Epithelial cell of esophagus (primary cell): ENCODE results near the gene ATG16L1.
A peak's percentile ranks its signal among the peaks of the same experiment; 100 is the strongest.

Experiments used
- DNase-seq: peaks from one replicate; pipeline ENCODE4 v3.0.0; 2010; ENCODE audit warnings: low read depth
- H3K4me3 ChIP-seq: 2 replicates; pipeline ENCODE4 v1.5.1; 2011; ENCODE audit warnings: mild to moderate bottlenecking, low read length, control low read depth
- TF ChIP-seq, protein P1 (sequence below): IDR thresholded peaks from 2 replicates; pipeline ENCODE4 v1.5.1; 2011; ENCODE audit warnings: low read depth, mild to moderate bottlenecking, low read length, control low read depth, inconsistent platforms; ENCODE audit not compliant: insufficient read depth; ENCODE audit errors: missing control alignments

The ATG16L1 gene

DNA sequence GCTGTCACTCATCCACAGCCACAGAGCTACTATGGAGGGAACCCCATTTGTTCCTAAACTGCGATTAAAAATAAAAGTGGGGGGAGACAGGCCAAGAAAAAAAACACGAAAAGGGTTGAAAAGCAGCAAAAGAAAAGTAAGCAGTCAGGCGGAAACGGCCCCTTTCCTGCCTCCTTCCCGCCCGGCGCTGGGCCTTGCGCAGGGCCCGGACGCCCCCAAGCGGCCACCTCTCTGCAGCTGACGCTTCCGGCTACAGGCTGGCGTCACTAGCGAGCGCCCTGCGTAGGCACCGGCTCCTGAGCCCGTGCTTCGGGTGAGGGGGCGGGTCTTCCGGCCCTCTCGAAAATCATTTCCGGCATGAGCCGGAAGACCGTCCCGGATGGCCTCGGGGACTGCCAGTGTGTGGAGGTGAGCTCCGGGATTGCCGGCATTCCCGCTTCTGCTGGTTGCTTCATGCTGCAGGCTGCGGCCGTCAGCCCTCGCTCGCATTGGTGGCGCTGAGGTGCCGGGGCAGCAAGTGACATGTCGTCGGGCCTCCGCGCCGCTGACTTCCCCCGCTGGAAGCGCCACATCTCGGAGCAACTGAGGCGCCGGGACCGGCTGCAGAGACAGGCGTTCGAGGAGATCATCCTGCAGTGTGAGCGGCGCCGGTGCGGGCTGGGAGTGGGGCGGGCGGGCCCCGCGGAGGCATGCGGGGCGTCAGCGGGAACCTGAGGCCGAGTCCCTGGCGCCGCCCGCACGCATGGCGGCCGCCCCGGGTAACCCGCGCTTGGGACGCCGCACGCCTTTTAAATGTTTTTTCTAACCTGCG is at the start of gene ATG16L1:
ATG16L1 (plus strand) TSS at position 368 of the 811 bp plus-strand sequence; CDS start at position 523, 155 bp downstream.
- peak within 1 kb of the TSS; percentile 85 for H3K4me3 ChIP-seq
- DNase-seq = peak; percentile 98
- TF ChIP-seq, protein P1, sequence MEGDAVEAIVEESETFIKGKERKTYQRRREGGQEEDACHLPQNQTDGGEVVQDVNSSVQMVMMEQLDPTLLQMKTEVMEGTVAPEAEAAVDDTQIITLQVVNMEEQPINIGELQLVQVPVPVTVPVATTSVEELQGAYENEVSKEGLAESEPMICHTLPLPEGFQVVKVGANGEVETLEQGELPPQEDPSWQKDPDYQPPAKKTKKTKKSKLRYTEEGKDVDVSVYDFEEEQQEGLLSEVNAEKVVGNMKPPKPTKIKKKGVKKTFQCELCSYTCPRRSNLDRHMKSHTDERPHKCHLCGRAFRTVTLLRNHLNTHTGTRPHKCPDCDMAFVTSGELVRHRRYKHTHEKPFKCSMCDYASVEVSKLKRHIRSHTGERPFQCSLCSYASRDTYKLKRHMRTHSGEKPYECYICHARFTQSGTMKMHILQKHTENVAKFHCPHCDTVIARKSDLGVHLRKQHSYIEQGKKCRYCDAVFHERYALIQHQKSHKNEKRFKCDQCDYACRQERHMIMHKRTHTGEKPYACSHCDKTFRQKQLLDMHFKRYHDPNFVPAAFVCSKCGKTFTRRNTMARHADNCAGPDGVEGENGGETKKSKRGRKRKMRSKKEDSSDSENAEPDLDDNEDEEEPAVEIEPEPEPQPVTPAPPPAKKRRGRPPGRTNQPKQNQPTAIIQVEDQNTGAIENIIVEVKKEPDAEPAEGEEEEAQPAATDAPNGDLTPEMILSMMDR = peak; percentile 79

DNA sequence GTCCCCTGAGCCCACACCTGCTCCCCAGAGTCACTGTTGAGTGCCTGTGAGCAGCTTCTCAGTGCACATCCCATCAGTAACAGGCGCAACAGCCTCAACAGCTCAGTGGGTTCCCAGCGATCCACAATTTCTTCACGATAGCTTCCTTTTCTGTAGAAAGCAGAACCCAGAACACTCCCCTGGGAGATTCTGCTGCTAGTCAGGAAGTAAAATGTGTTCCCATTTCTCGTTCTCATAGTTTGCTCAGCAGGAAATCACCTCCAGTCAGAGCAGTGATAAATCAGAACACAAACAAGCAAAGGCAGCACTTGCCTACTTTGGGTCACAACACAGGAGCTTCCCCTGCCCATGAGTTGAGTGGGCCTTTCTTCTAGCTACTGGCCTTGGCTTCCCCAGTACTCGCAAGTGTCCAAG is 48.9 kb upstream of the ATG16L1 start:
- TF ChIP-seq, protein P1 = no peak
- no peak overlapping the region for H3K4me3 ChIP-seq
- no peak for DNase-seq

DNA sequence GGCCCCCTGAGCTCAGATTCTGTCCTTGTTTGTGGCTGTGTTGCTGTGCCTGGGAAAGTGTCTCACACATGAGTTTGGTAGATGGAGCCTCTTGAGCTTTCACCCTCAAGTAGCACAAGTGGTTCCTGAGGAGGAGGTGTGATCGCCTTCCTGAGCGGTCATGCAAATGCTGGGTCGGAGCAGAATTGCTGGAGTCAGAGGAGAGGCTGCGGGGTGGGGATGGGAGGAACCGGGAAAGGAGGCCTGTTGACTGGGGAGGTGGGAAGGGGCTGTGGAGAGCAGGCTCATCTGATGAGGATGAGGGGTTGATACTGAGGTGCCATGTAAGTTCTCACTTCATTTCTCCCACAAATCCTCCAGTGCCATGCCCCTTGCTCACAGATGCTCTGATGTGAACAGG is 48.4 kb upstream of the ATG16L1 start:
- TF ChIP-seq, protein P1 = no peak
- no peak overlapping the region for H3K4me3 ChIP-seq
- no peak for DNase-seq

DNA sequence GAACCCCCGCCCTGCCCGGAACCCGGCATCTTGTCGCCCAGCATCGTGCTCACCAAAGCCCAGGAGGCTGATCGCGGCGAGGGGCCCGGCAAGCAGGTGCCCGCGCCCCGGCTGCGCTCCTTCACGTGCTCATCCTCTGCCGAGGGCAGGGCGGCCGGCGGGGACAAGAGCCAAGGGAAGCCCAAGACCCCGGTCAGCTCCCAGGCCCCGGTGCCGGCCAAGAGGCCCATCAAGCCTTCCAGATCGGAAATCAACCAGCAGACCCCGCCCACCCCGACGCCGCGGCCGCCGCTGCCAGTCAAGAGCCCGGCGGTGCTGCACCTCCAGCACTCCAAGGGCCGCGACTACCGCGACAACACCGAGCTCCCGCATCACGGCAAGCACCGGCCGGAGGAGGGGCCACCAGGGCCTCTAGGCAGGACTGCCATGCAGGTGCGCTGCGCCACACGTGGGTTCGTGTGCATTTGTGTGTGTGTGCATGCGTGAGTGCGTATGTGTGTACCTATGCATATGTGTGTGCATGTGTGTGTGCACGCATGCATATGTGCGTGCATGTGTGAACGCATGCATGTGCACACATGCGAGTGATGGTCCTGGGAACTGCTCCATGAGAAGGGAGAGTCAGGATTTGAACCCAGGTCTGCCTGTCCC is 47.1 kb upstream of the ATG16L1 start:
- TF ChIP-seq, protein P1 = no peak
- no peak for DNase-seq
- H3K4me3 ChIP-seq = no peak overlapping the region

DNA sequence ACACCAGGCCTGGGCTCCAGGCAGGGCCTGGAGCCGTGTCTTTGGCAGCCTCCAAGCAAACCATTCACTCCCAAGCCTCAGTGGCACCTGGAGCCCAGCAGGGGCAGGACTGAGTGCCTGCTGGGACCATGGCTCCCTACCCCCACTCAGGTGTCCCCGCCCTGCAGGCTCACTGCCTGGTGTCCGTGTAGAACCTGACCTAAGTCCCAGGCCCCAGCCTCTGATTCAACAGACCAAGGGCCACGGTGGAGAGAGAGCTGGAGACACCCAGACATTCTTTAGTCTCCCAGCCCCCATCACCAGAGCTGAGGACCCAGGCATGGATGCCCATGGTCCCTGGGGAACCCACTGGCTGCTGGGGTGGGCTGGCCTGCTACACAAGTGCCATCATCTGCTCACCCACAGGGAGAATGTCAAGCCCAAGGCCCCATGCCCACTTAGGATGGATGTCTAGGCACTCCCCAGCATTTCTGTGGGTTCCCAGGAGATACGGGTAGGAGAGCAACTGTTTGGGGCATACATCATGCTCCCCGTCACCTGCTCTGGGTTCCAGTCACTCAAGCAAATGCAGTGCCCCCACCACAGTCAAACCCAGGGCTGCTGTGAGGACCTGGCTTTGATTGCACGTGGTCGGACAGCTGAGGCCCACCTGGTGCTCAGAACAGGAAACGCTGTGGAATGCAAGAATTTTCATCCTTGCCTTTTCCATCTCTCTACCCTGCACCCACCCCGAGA is 42.9 kb upstream of the ATG16L1 start:
- no peak overlapping the region for H3K4me3 ChIP-seq
- DNase-seq = no peak
- TF ChIP-seq, protein P1 = peak; percentile 10

DNA sequence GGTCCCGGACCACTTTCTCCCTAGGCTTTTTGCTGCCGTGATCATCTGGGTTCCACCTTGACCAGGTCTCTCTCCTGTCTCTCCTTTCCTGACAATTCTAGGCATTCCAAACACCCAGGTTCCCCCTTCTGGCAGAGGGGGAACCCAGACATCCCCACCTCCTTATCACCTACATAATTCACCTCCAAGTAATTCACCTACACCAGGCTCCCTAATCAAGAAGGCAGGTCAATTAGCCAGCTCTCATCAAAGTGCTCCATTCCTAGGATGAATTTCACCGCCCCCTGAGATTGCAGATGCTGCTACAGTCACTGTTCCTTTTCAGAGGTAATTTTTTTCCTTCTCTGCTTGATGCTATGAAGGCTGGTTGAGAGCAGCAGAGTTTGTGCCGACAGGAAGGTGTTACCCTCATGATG is 42.3 kb upstream of the ATG16L1 start:
- no peak for DNase-seq
- no peak overlapping the region for H3K4me3 ChIP-seq
- TF ChIP-seq, protein P1 = no peak
